GM18520 (cell line): ENCODE measurements around the gene DNPH1.

Experiments used
- ATAC-seq: cut with Tn5 transposase; IDR thresholded peaks from one replicate; pipeline ENCODE4 v1.9.1; 2021; ENCODE audit not compliant: unreplicated experiment

DNPH1 gene

DNA sequence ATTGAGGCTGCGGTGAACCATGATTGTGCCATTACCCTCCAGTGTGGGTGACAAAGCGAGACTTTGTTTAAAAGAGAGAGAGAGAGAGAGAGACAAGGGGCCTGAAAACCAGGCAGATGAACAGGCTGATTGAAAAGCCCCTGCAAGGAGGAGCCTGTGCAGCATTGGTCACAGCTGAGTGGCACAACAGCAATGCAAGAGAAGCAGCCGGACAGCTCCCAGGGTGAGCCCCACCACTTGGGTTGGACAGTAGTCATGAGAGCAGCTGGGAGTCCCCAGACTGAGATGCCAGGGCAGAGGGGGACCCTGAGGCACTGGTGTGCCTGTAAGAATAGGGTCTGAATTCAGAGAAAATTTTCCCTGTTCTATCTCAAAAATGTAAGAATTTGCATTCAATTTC is 10.2 kb downstream of the DNPH1 start:
- no peak for ATAC-seq

- no peak for ATAC-seq
These were observed 11.9 kb downstream of the DNPH1 start for GRCh38 chr6:43217351-43217750.

GRCh38 chr6:43216200-43216599 is 13.1 kb downstream of the DNPH1 start:
- no peak for ATAC-seq

- no peak for ATAC-seq
These were observed 14.2 kb downstream of the DNPH1 start for GRCh38 chr6:43215066-43215465.

DNA sequence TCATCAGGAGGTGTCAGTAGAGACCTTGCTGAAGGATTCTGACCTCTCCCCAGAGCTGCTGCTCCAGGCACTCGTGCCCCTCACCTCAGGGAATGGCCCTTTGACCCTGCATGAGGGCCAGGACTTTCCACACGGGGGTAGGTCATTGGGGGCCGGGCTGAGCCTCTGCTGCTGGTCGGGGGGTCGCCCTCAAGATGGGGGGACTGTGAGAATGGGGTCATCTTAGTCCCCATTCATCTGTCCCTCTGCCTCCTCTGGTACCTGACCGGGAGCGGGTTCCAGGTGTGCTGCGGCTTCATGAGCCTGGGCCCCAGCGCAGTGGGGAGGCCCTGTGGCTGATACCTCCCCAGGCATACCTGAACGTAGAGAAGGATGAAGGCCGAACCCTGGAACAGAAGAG is 15.8 kb downstream of the DNPH1 start:
- no peak for ATAC-seq

DNA sequence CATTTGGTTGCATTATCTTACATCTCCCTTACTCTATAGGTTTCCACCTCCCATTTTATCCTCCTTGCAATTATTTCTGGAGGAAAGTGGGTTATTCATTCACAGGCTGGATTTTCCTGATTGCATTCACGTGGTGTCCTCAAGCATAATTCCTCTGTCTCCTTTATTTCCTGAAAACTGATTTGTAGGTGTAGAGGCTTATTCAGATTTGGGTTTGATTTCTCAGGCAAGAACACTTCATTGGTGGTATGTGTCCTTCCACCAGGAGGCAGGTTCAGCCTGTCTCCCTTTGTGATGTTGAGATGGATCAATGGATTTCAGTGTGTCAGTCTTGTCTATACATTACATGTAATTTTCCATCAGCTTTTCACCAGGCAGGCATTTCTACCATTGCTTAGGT is 17.3 kb downstream of the DNPH1 start:
- ATAC-seq: no peak

- no peak for ATAC-seq
These were observed 22.0 kb downstream of the DNPH1 start for GRCh38 chr6:43207286-43207685.

DNA sequence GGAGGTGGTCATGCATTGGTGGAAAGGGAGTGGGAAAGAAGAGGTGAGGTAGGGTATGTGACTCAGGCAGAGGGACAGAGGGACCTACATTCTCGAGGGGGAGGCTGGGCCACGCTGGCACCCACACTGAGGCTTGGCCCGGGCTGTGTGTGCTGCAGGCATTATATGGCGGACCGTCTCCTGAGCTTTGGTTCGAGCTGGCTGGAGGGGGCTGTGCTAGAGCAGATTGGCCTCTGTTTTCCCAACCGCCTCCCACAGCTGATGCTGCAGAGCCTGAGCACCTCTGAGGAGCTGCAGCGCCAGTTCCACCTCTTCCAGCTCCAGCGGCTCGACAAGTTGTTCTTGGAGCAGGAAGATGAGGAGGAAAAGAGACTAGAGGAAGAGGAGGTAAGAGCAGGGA is 23.4 kb downstream of the DNPH1 start:
- no peak for ATAC-seq

GRCh38 chr6:43204271-43205105 is 24.8 kb downstream of the DNPH1 start:
- no peak for ATAC-seq

DNA sequence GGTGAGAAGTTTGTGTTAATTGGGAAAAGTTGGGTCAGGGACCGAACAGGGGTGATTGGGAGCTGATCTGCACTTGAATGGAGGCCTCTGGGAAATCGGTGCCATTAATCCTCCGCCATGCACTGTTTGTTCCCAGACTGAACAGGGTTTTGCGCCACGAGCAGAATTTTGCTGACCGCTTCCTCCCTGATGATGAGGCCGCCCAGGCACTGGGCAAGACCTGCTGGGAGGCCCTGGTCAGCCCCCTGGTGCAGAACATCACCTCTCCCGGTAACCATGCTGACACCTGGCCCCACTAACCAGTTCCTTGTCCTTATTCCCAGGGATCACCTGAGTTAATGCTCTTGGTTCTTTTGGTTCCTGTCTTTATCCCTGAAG is 25.6 kb downstream of the DNPH1 start:
- ATAC-seq: no peak

GRCh38 chr6:43203029-43203717 is 26.1 kb downstream of the DNPH1 start:
- ATAC-seq: no peak

DNA sequence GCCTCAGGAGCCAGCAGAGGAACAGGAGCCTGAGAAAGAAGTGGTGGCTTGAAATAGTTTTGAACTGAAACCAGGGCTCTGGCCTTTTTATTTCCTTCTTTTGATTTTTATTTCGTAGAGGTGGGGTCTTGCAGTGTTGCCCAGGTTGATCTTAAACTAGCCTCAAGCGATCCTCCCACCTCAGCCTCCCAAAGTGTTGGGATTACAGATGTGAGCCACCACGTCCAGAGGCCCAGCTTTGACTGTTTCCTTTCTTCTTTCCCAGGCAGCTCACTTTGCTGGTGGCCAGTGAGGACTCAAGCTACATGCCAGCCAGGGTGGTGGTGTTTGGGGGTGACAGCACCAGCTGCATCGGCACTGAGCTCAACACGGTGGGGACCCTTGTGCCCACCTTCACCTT is 26.8 kb downstream of the DNPH1 start:
- ATAC-seq: no peak

- no peak for ATAC-seq
These were observed 28.7 kb downstream of the DNPH1 start for GRCh38 chr6:43200541-43200940.

DNA sequence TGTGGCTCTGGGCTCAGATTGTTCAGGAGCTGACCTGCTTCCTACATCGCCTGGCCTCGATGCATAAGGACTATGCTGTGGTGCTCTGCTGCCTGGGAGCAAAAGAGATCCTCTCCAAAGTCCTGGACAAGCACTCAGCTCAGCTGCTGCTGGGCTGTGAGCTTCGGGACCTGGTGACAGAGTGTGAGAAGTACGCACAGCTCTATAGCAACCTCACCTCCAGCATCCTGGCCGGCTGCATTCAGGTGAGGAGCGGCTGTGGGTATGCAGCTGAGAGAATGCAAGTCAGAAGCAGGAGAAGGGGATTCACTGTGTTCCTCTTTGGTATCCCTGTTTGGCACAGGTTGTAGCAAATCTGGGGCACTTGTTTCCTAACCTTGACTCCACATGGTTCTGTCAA is 29.4 kb downstream of the DNPH1 start:
- ATAC-seq: no peak

GRCh38 chr6:43196337-43196736 is 32.9 kb downstream of the DNPH1 start:
- no peak for ATAC-seq

DNA sequence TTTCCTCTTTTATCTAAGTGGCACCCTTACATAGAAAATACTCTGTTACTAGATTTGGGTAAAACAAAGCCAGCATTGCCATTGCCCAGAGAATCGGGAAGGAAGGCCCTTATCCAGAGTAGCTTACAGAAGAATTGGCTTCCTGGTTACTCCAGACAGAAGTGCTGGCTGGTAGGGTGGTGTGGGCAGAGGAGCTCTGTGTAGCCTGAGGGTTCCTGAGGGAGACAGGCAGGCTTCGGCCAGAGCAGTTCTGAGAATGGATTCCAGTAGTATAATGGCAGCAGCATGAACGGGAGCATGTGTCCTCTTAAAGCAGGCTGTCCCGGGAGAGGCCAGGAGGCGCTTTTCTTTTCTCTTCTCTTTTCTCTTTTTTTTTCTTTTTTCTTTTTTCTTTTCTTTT is 35.4 kb downstream of the DNPH1 start:
- no peak for ATAC-seq

- no peak for ATAC-seq
These were observed 36.4 kb downstream of the DNPH1 start for GRCh38 chr6:43192911-43193310.

- no peak for ATAC-seq
These were observed 39.4 kb downstream of the DNPH1 start for GRCh38 chr6:43189776-43190304.

DNA sequence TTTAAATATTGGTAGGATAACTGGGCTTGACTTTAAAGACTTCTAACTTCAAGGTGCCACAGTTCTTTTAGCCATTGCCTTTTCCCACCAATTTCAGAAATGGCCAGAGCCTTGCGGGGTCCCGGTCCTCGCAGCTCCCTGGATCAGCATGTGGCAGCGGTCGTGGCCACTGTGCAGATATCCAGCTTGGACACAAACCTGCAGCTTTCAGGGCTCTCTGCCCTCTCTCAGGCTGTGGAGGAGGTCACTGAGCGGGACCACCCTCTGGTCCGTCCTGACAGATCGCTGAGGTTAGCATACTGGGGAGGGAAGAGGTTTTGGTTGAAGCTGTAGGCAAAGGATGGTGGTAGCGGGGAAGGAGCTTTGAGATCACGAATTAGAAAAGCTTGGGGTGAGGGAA is 40.9 kb downstream of the DNPH1 start:
- no peak for ATAC-seq

GRCh38 chr6:43187821-43188220 is 41.5 kb downstream of the DNPH1 start:
- no peak for ATAC-seq

DNA sequence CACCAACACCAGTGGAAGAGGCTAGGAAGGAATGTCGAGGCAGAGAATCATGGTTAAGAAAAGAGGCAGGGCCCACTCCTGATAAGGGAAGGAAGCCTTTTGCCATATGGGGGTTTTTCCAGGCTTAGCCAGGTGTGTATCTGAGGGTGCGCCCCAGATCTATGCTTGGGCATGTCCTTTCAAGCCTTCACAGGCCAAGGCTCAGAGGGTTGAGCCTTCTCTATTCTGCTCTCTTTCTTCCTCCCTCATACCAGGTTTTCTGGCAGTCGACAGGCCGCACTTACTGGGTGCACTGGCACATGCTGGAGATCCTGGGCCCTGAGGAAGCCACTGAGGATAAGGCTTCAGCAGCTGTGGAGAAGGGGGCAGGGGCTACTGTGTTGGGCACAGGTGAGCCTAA is 42.6 kb downstream of the DNPH1 start:
- no peak for ATAC-seq

- ATAC-seq: no peak
These were observed 43.3 kb downstream of the DNPH1 start for GRCh38 chr6:43186019-43186418.
